ENCODE measurements around the gene TBC1D19. TPM values are rescaled to one million over a fixed set of nuclear protein-coding genes. Genes with fewer than 3 reads are reported as not detected.

TBC1D19 gene
- total and polyA plus RNA-seq, 5 donors = 5.5 to 13.3 (median 12.5) TPM

DNA sequence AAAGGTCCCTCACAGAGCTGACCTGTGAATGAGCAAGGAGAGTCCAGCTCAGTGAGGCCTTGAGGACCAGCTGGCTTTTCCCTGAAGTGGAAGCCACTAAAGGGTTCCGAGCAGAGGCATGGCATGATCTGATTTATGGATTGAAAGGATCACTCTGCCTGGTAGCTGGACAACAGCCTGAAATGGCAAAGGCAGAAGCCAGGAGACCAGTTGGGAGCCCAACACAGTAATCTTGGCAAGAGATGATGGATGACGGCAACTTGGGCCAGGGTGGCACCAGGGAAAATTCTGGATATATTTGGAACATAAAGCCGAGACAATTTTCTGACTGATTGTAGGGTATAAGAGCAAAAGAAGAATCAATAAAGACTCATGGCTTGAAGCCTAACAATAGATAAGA is 207.5 kb downstream of the TBC1D19 start:
- intact Hi-C loops (cut with DNase I) = no loop called here
- H3K27me3 ChIP-seq (ENCODE audit: control insufficient read depth, insufficient read depth) = no peaks in the 10 kb centered on the region
- DNase-seq (no peak), ATAC-seq (no peak)
- no peaks in the 10 kb centered on the region for H3K9me3 ChIP-seq (ENCODE audit: control insufficient read depth, low read length)
- peaks cover 4% of the 10 kb centered on the region for H3K4me1 ChIP-seq (ENCODE audit: control insufficient read depth, insufficient read depth, low read length)
- 91% methylated on average over 3 of the region's 3 CpGs for whole genome bisulfite sequencing
- H3K27ac ChIP-seq (ENCODE audit: low read length) = no peak overlapping the region
- H3K4me3 ChIP-seq (ENCODE audit: low read length) = no peak overlapping the region

GRCh38 chr4:26792639-26793038 is 208.8 kb downstream of the TBC1D19 start:
- H3K4me3 ChIP-seq (ENCODE audit: low read length) = no peak overlapping the region
- H3K27ac ChIP-seq (ENCODE audit: low read length) = no peak overlapping the region
- peaks cover 4% of the 10 kb centered on the region for H3K4me1 ChIP-seq (ENCODE audit: control insufficient read depth, insufficient read depth, low read length)
- H3K27me3 ChIP-seq (ENCODE audit: control insufficient read depth, insufficient read depth) = no peaks in the 10 kb centered on the region
- no peaks in the 10 kb centered on the region for H3K9me3 ChIP-seq (ENCODE audit: control insufficient read depth, low read length)
- intact Hi-C loops (cut with DNase I) = no loop called here
- ATAC-seq = peak in 1 of 2 donors; percentile 41
- no peak for DNase-seq

DNA sequence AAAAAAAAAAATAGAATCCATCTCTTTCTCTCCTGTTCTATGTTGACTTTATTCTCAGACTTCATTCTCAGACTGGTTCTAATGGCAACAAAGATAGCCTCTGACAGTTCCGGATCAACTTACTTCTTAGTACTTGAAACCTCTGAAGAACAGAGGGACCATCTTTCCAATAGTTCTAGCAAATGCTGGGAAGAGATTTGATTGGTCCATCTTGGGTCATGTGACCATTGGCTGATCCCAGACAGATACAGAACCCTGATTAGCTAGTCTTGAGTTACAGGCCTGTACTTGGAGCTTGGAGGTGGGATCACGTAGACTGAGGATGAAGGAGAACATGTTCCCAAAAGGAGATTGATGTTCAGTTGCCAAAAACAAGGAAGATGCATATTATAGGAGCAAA is 209.9 kb downstream of the TBC1D19 start:
- intact Hi-C loops (cut with DNase I) = no loop called here
- DNase-seq = no peak
- whole genome bisulfite sequencing = 98% methylated on average over 2 of the region's 2 CpGs
- Histone ChIP-seq H3K27me3 (ENCODE audit: control insufficient read depth, insufficient read depth) (no peaks in the 10 kb centered on the region), H3K4me1 (ENCODE audit: control insufficient read depth, insufficient read depth, low read length) (no peaks in the 10 kb centered on the region), H3K27ac (ENCODE audit: low read length) (no peak overlapping the region), H3K4me3 (ENCODE audit: low read length) (no peak overlapping the region), H3K9me3 (ENCODE audit: control insufficient read depth, low read length) (no peaks in the 10 kb centered on the region)
- no peak for ATAC-seq

DNA sequence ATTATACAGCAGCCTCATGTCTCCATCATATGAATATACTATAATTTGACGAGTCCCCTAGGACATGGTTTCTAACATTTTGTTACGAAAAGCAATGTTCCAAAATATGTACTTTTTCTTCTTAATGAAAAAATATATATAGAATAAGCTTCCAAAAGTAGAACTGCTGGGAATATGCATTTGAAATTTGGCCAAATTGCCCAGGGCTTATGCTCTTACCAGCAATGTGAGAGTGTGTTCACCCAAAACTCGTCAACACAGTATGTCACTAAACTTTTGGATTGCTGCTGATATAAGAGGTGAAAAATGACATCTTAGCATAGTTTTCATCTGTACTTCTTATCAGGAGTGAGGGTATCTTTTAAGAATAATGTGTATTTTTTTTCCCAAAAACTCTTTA is 212.2 kb downstream of the TBC1D19 start:
- intact Hi-C loops (cut with DNase I) = no loop called here
- H3K27ac ChIP-seq (ENCODE audit: low read length) = no peak overlapping the region
- no peak for DNase-seq

DNA sequence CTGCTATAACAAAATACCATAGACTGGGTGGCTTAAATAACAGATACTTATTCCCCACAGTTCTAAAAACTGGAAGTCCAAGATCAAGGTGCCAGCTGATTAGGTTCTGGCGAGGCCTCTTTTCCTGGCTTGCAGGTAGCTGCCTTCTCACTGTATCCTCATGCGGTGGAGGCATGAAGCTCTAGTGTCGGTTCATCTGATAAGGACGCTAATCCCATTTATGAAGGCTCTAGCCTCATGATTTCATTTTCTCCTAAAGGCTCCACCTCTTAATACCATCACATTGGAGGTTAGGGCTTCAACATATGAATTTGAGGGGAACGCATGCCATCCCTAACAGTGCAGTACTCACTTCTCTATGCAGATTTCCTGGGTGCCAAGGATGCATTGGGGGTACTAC is 218.9 kb downstream of the TBC1D19 start:
- Histone ChIP-seq H3K4me1 (ENCODE audit: control insufficient read depth, insufficient read depth, low read length) (no peaks in the 10 kb centered on the region), H3K27me3 (ENCODE audit: control insufficient read depth, insufficient read depth) (no peaks in the 10 kb centered on the region), H3K4me3 (ENCODE audit: low read length) (no peak overlapping the region), H3K9me3 (ENCODE audit: control insufficient read depth, low read length) (no peaks in the 10 kb centered on the region), H3K27ac (ENCODE audit: low read length) (no peak overlapping the region)
- no peak for ATAC-seq
- intact Hi-C loops (cut with DNase I) = no loop called here
- no peak for DNase-seq
- 83% methylated on average over 5 of the region's 5 CpGs for WGBS

More for the DNA sequence above, 212.2 kb downstream of the TBC1D19 start:
- 74% methylated on average over 3 of the region's 3 CpGs for WGBS
- no peaks in the 10 kb centered on the region for H3K27me3 ChIP-seq (ENCODE audit: control insufficient read depth, insufficient read depth)
- H3K4me1 ChIP-seq (ENCODE audit: control insufficient read depth, insufficient read depth, low read length) = no peaks in the 10 kb centered on the region
- ATAC-seq = no peak
- no peaks in the 10 kb centered on the region for H3K9me3 ChIP-seq (ENCODE audit: control insufficient read depth, low read length)
- H3K4me3 ChIP-seq (ENCODE audit: low read length) = no peak overlapping the region

GRCh38 chr4:26803211-26803861 is 219.5 kb downstream of the TBC1D19 start:
- intact Hi-C loops (cut with DNase I) = no loop called here
- ATAC-seq = peak in 1 of 2 donors; percentile 25
- H3K4me3 ChIP-seq (ENCODE audit: low read length) = no peak overlapping the region
- DNase-seq = no peak
- 47% methylated on average over 9 of the region's 9 CpGs for WGBS
- H3K27me3 ChIP-seq (ENCODE audit: control insufficient read depth, insufficient read depth) = no peaks in the 10 kb centered on the region
- no peak overlapping the region for H3K27ac ChIP-seq (ENCODE audit: low read length)
- H3K4me1 ChIP-seq (ENCODE audit: control insufficient read depth, insufficient read depth, low read length) = no peaks in the 10 kb centered on the region
- no peaks in the 10 kb centered on the region for H3K9me3 ChIP-seq (ENCODE audit: control insufficient read depth, low read length)

DNA sequence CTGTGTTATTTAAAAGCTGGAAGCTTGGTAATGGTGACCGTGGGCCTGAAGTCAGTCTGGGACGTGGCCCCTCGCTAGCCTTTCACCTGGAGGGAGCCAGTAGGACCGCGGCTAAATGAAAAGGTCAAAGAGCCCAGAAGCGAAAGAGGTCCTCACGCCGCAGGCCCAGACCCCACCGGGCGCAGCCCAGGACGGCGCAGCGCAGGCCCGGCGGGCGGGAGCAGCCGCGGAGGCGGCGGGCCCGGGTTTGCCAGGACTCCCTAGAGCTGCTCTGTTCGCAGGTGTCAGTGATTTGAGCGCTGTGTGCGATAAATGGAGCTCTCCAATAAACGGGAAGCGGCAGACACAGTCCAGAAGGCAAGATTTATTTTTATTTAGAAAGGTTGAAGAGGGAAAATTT is 220.6 kb downstream of the TBC1D19 start:
- H3K9me3 ChIP-seq (ENCODE audit: control insufficient read depth, low read length) = no peaks in the 10 kb centered on the region
- intact Hi-C loops (cut with DNase I) = no loop called here
- ATAC-seq (no peak), DNase-seq (no peak)
- WGBS = 79% methylated on average over 26 of the region's 26 CpGs
- no peak overlapping the region for H3K27ac ChIP-seq (ENCODE audit: low read length)
- H3K4me1 ChIP-seq (ENCODE audit: control insufficient read depth, insufficient read depth, low read length) = no peaks in the 10 kb centered on the region
- no peak overlapping the region for H3K4me3 ChIP-seq (ENCODE audit: low read length)
- no peaks in the 10 kb centered on the region for H3K27me3 ChIP-seq (ENCODE audit: control insufficient read depth, insufficient read depth)

DNA sequence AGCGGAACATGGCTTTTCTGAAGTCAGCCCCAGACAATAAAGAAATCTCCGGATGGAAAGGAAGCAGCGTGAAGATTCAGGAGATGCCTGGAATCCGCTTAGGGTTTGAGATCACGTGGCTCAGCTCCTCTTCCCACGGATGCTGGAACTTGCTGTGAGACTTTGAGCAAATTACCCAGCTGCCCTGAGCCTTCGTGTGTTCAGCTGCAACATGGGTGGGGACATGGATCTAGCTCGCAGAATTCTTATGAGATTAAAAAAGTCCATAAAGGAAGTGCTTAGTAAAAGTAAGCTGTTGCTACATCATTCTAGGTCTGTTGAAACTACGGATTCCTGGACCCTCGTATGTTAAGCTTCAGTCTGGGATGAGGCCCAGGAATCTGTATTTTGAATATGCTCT is 221.0 kb downstream of the TBC1D19 start:
- DNase-seq = no peak
- Histone ChIP-seq H3K27me3 (ENCODE audit: control insufficient read depth, insufficient read depth) (no peaks in the 10 kb centered on the region), H3K4me1 (ENCODE audit: control insufficient read depth, insufficient read depth, low read length) (no peaks in the 10 kb centered on the region), H3K4me3 (ENCODE audit: low read length) (no peak overlapping the region), H3K27ac (ENCODE audit: low read length) (no peak overlapping the region), H3K9me3 (ENCODE audit: control insufficient read depth, low read length) (no peaks in the 10 kb centered on the region)
- intact Hi-C loops (cut with DNase I) = no loop called here
- ATAC-seq = no peak
- 67% methylated on average over 10 of the region's 10 CpGs for WGBS

Other genes starting within 250 kb of the TBC1D19 start
- gene CCKAR, start 93.6 kb upstream of the TBC1D19 start, total RNA-seq = under 1 TPM in 1 of 4 donors, not detected in 3; 0.29 TPM
- gene CCKAR, start 93.6 kb upstream of the TBC1D19 start, polyA plus RNA-seq = not detected

Data from right cardiac atrium (tissue), 5 donors.